ENCODE data around the gene TICAM1. TPM values are rescaled to one million over a fixed set of nuclear protein-coding genes. Genes with fewer than 3 reads are reported as not detected.
A peak's percentile ranks its signal among the peaks of the same experiment; 100 is the strongest.
"Not testable (repeated sequence)": the region's sequence is repeated elsewhere in the genome, so short reads cannot be mapped to it uniquely, and the experiment has no call there.

Gene TICAM1
- total and polyA plus RNA-seq, 2 of the 13 experiments (the other 11 are each of a cell fraction or from before 2014, with no cell fraction given), result 0.33 to 0.95 TPM

GRCh38 chr19:4853506-4853905 lies 22.0 kb upstream of the TICAM1 start:
- FAIRE-seq; H3K27ac ChIP-seq (ENCODE audit: extremely low read length, insufficient read depth, low read length); ATAC-seq; intact Hi-C loops (cut with micrococcal nuclease; ENCODE audit: unreplicated experiment); H3K79me2 ChIP-seq (ENCODE audit: insufficient read depth, low read length); H4K20me1 ChIP-seq (ENCODE audit: insufficient read depth, low read length); H3K27me3 ChIP-seq (ENCODE audit: control insufficient read depth in 1 of 2, insufficient read depth in 2 of 2, low read length in 2 of 2); H3K9ac ChIP-seq (ENCODE audit: insufficient read depth, low read depth, low read length); H2AFZ ChIP-seq (ENCODE audit: low read length); DNase-seq (ENCODE audit: low spot score); H3K4me3 ChIP-seq (replicated peaks in 1 of 3; ENCODE audit: insufficient read depth in 1 of 3, low read depth in 2 of 3, low read length in 3 of 3); H3K4me2 ChIP-seq (ENCODE audit: low read depth, low read length); H3K9me3 ChIP-seq (ENCODE audit: low read length); BruUV-seq (replicated peaks): not testable (repeated sequence)
- ChIA-PET POLR2A (interaction anchor here (1.0 kb wide), 1 partner anchor 14 kb away, joined by 3 read pairs; the partner anchor contains the start of gene PLIN3), CTCF (ENCODE audit: low intra/inter-chr PET ratio, low total read pairs) (interaction anchor here (2.5 kb wide), 1 partner anchor 44 kb away, joined by 33 read pairs; no protein-coding TSS in a partner anchor)
- Histone ChIP-seq H3K36me3 (replicated peaks in 1 of 2; ENCODE audit: control insufficient read depth in 1 of 2, insufficient read depth in 2 of 2, low read length in 2 of 2) (peaks cover 11 to 28% of the 10 kb centered on the region in 2 experiments; a peak in 4 of 5 replicates), H3K4me1 (ENCODE audit: insufficient read depth, low read length) (peaks cover 11% of the 10 kb centered on the region)
- WGBS (ENCODE audit: low lambda C conversion rate), result 95% methylated on average over 8 of the region's 8 CpGs
- in situ Hi-C loops (cut with HindIII; ENCODE audit: extremely low pct_ligation_motif_present, low pct_unique_long_range_greater_than_20kb), result loop anchor here (5.0 kb wide), 1 partner anchor 46 kb away; no protein-coding TSS in a partner anchor

GRCh38 chr19:4852484-4852883 lies 21.0 kb upstream of the TICAM1 start:
- Histone ChIP-seq H3K4me2 (ENCODE audit: low read depth, low read length) (no peak overlapping the region), H3K79me2 (ENCODE audit: insufficient read depth, low read length) (no peaks in the 10 kb centered on the region), H3K27me3 (ENCODE audit: control insufficient read depth in 1 of 2, insufficient read depth in 2 of 2, low read length in 2 of 2) (no peaks in the 10 kb centered on the region), H3K4me3 (replicated peaks in 1 of 3; ENCODE audit: insufficient read depth in 1 of 3, low read depth in 2 of 3, low read length in 3 of 3) (no peak overlapping the region), H3K4me1 (ENCODE audit: insufficient read depth, low read length) (peaks cover 11% of the 10 kb centered on the region), H3K9me3 (ENCODE audit: low read length) (no peaks in the 10 kb centered on the region), H2AFZ (ENCODE audit: low read length) (no peak overlapping the region), H3K36me3 (replicated peaks in 1 of 2; ENCODE audit: control insufficient read depth in 1 of 2, insufficient read depth in 2 of 2, low read length in 2 of 2) (peaks cover 13 to 35% of the 10 kb centered on the region in 2 experiments; a peak in 4 of 5 replicates), H3K27ac (ENCODE audit: extremely low read length, insufficient read depth, low read length) (no peak overlapping the region), H4K20me1 (ENCODE audit: insufficient read depth, low read length) (no peaks in the 10 kb centered on the region), H3K9ac (ENCODE audit: insufficient read depth, low read depth, low read length) (no peak overlapping the region)
- ChIA-PET CTCF (ENCODE audit: low intra/inter-chr PET ratio, low total read pairs) (interaction anchor here (2.2 to 2.5 kb wide), 2 partner anchors 40 to 43 kb away, joined by 27 to 33 read pairs; no protein-coding TSS in a partner anchor), POLR2A (interaction anchor here (1.5 to 1.8 kb wide), 2 partner anchors 15 to 43 kb away, joined by 8 to 11 read pairs; partner anchors contain the start of gene PLIN3)
- 96% methylated on average over 6 of the region's 6 CpGs for WGBS (ENCODE audit: low lambda C conversion rate)
- ATAC-seq (no peak), DNase-seq (ENCODE audit: low spot score) (no peak), FAIRE-seq (no peak)
- intact Hi-C loops (cut with micrococcal nuclease; ENCODE audit: unreplicated experiment), result no loop called here
- TF ChIP-seq ZNF121 (CRISPR knock-in tag; IDR thresholded peaks at IDR 0.05) (0 out of 2 replicates have a peak, but pooled peaks have one; percentile 41), POLR2G (IDR thresholded peaks at IDR 0.05; ENCODE audit: low read depth, low read length) (0 out of 2 replicates have a peak, but pooled peaks have one; percentile 36), ZNF768 (CRISPR knock-in tag; IDR thresholded peaks at IDR 0.05) (0 out of 2 replicates have a peak, but pooled peaks have one; percentile 13), RAD51 (IDR thresholded peaks at IDR 0.05; ENCODE audit: borderline replicate concordance) (no peak)
- BruUV-seq (replicated peaks), result no TSS peak
- in situ Hi-C loops (cut with HindIII; ENCODE audit: extremely low pct_ligation_motif_present, low pct_unique_long_range_greater_than_20kb), result loop anchor here (5.0 kb wide), 1 partner anchor 45 kb away; no protein-coding TSS in a partner anchor

Data from HepG2 (cell line).